ENCODE results near the gene TLE4.
A peak's percentile ranks its signal among the peaks of the same experiment; 100 is the strongest.

Gene TLE4

GRCh38 chr9:79668956-79669355, 97.2 kb downstream of the TLE4 start:
- Mint-ChIP-seq H3K4me3 (no peak overlapping the region), H3K36me3 (ENCODE audit: low read depth) (peaks cover 63% of the 10 kb centered on the region), H3K4me1 (peaks cover 95% of the 10 kb centered on the region), H3K9me3 (no peaks in the 10 kb centered on the region), H3K27ac (no peak overlapping the region), H3K27me3 (ENCODE audit: low read depth, poor library complexity) (peaks cover 7% of the 10 kb centered on the region)
- no peak for DNase-seq
- TF ChIP-seq, protein P1, sequence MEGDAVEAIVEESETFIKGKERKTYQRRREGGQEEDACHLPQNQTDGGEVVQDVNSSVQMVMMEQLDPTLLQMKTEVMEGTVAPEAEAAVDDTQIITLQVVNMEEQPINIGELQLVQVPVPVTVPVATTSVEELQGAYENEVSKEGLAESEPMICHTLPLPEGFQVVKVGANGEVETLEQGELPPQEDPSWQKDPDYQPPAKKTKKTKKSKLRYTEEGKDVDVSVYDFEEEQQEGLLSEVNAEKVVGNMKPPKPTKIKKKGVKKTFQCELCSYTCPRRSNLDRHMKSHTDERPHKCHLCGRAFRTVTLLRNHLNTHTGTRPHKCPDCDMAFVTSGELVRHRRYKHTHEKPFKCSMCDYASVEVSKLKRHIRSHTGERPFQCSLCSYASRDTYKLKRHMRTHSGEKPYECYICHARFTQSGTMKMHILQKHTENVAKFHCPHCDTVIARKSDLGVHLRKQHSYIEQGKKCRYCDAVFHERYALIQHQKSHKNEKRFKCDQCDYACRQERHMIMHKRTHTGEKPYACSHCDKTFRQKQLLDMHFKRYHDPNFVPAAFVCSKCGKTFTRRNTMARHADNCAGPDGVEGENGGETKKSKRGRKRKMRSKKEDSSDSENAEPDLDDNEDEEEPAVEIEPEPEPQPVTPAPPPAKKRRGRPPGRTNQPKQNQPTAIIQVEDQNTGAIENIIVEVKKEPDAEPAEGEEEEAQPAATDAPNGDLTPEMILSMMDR (IDR thresholded peaks at IDR 0.05), result no peak

GRCh38 chr9:79670269-79670961, 98.7 kb downstream of the TLE4 start:
- no peak for DNase-seq
- peaks cover 3% of the 10 kb centered on the region for H3K27me3 Mint-ChIP-seq (ENCODE audit: low read depth, poor library complexity)
- H3K4me1 Mint-ChIP-seq, result peaks cover 91% of the 10 kb centered on the region
- no peaks in the 10 kb centered on the region for H3K9me3 Mint-ChIP-seq
- no peak overlapping the region for H3K4me3 Mint-ChIP-seq
- no peak overlapping the region for H3K27ac Mint-ChIP-seq
- TF ChIP-seq, protein P1 (IDR thresholded peaks at IDR 0.05), result no peak
- peaks cover 76% of the 10 kb centered on the region for H3K36me3 Mint-ChIP-seq (ENCODE audit: low read depth)

GRCh38 chr9:79671558-79671957, 99.8 kb downstream of the TLE4 start:
- Mint-ChIP-seq H3K9me3 (no peaks in the 10 kb centered on the region), H3K27me3 (ENCODE audit: low read depth, poor library complexity) (peaks cover 3% of the 10 kb centered on the region), H3K4me1 (peaks cover 81% of the 10 kb centered on the region), H3K4me3 (peak overlapping the region; percentile 59), H3K27ac (peak overlapping the region; percentile 70), H3K36me3 (ENCODE audit: low read depth) (peaks cover 80% of the 10 kb centered on the region)
- no peak for DNase-seq
- TF ChIP-seq, protein P1 (IDR thresholded peaks at IDR 0.05), result no peak

GRCh38 chr9:79672236-79672635, 100.5 kb downstream of the TLE4 start:
- peaks cover 87% of the 10 kb centered on the region for H3K36me3 Mint-ChIP-seq (ENCODE audit: low read depth)
- DNase-seq, result no peak
- no peak overlapping the region for H3K4me3 Mint-ChIP-seq
- no peak overlapping the region for H3K27ac Mint-ChIP-seq
- H3K27me3 Mint-ChIP-seq (ENCODE audit: low read depth, poor library complexity), result peaks cover 3% of the 10 kb centered on the region
- peaks cover 76% of the 10 kb centered on the region for H3K4me1 Mint-ChIP-seq
- TF ChIP-seq, protein P1 (IDR thresholded peaks at IDR 0.05), result no peak
- H3K9me3 Mint-ChIP-seq, result peaks cover 2% of the 10 kb centered on the region

- Mint-ChIP-seq H3K9me3 (peaks cover 7% of the 10 kb centered on the region), H3K4me3 (no peak overlapping the region), H3K27me3 (ENCODE audit: low read depth, poor library complexity) (peaks cover 3% of the 10 kb centered on the region), H3K36me3 (ENCODE audit: low read depth) (peaks cover 88% of the 10 kb centered on the region), H3K27ac (no peak overlapping the region), H3K4me1 (peaks cover 69% of the 10 kb centered on the region)
- no peak for DNase-seq
- TF ChIP-seq, protein P1 (IDR thresholded peaks at IDR 0.05), result no peak
These were observed 101.1 kb downstream of the TLE4 start for GRCh38 chr9:79672891-79673290.

DNA sequence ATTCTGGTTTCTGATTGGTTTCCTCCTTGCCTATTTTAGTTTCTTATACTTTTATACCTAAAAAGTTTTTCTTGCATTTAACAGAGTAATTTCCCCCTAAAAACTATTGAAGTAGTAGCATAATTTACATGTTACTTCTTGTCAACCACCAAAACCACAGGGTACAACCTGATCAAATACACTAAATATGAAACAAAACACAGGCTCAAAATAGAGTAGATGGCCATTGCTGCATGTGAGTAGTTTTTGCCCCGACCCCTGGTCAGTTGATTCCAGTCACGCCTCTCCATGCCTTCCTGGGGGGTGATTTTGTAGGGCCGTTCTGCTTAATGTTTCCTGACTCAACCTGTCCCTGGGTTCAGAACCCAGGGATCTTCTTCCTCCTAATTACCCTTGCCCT, 101.8 kb downstream of the TLE4 start:
- TF ChIP-seq, protein P1 (IDR thresholded peaks at IDR 0.05), result no peak
- peaks cover 90% of the 10 kb centered on the region for H3K36me3 Mint-ChIP-seq (ENCODE audit: low read depth)
- H3K4me3 Mint-ChIP-seq, result no peak overlapping the region
- peaks cover 63% of the 10 kb centered on the region for H3K4me1 Mint-ChIP-seq
- H3K27me3 Mint-ChIP-seq (ENCODE audit: low read depth, poor library complexity), result peaks cover 3% of the 10 kb centered on the region
- no peak for DNase-seq
- peak overlapping the region; percentile 84 for H3K27ac Mint-ChIP-seq
- H3K9me3 Mint-ChIP-seq, result peaks cover 9% of the 10 kb centered on the region

Data from nephron progenitor cell (in vitro differentiated cells).